ENCODE measurements around the gene RELCH.
"Not testable (repeated sequence)": the region's sequence is repeated elsewhere in the genome, so short reads cannot be mapped to it uniquely, and the experiment has no call there.

Gene RELCH

GRCh38 chr18:62186774-62187542 lies at the start of gene RELCH, which contains the start of gene PIGN:
TSS of gene RELCH (plus strand) at chr18:62187255. CDS start at chr18:62187506, 251 bp downstream.
TSS of gene PIGN (minus strand) at chr18:62187056. CDS start at chr18:62161353, 25,703 bp downstream.
- H3K4me3 ChIP-seq (ENCODE audit: low read depth, low read length), result peak within 1 kb of the TSS; percentile 97

DNA sequence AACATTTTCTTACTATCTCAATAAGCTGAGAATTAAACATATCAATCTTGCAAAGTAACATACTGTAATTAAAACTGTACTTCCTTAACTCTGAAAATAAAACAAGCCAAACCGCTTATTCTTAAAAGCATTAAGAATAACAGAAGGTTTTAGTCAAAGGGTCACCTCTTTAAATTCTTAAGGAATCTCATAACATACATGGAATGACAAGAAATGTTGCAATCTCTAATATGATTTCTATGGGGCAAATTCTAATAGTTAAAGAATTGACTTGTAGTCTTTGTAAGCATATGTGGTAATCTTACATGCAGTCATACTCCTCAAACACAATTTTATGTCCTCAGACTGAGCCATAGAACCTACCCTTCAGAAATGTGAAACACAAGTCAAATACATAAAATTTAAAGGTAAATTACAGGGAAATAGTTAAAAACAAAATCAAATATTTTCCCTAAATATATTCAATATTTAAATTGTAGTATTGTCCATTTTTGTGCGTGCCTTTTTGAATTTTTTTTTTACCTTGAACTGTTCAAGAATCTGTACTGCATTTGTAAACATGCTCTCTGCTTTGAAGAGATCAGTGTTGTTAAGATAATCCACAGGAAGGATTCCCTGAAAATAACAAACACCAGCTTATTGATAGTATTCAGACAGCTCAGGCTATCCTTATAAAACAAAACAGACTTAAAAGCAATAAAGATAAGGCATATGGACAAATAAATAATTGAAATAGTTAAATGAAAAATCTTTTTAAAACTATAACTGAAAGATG lies 48.4 kb upstream of the RELCH start:
- no peak overlapping the region for H3K4me3 ChIP-seq (ENCODE audit: low read depth, low read length)

DNA sequence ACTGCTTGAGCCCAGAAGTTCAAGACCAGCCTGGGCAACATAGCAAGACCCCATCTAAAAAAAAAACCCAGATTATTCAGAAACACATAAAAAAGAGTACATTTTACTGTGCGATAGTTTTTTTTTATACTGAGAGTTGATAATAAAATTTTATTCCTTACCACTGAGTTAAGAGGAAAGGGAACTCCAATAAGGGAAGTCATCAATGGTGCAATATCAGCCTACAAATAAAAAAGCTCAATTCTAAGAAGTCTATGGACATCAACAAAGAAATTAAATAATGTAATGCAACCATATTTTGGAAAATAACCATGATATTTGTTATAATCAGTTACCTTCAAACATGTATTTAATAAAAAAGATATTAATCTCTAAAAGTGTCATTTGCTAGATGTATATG lies 46.8 kb upstream of the RELCH start:
- no peak overlapping the region for H3K4me3 ChIP-seq (ENCODE audit: low read depth, low read length)

GRCh38 chr18:62144338-62144737 lies 42.7 kb upstream of the RELCH start:
- H3K4me3 ChIP-seq (ENCODE audit: low read depth, low read length), result no peak overlapping the region

- H3K4me3 ChIP-seq (ENCODE audit: low read depth, low read length), result no peak overlapping the region
These were observed 35.8 kb upstream of the RELCH start for GRCh38 chr18:62151068-62151771.

- H3K4me3 ChIP-seq (ENCODE audit: low read depth, low read length), result no peak overlapping the region
These were observed 34.2 kb upstream of the RELCH start for GRCh38 chr18:62152844-62153243.

DNA sequence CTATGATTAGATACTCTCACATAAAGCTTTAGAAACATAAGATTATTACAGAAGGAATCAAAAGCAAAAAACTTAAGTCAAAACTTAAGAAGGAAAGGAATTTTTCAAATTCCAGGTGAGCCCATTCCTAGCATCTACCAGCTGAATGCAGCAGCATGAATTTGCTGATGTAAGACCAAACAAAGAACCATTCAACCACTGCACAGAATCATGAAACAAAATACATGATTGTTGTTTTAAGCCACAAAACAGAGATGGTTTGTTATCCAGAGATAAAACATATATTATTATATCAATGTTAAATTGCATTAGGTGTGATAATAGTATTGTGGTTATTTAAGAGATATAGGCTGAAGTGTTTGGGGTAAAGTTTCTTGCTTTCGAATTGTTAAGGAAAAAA lies 29.2 kb upstream of the RELCH start:
- no peak overlapping the region for H3K4me3 ChIP-seq (ENCODE audit: low read depth, low read length)

GRCh38 chr18:62164310-62164709 lies 22.7 kb upstream of the RELCH start:
- no peak overlapping the region for H3K4me3 ChIP-seq (ENCODE audit: low read depth, low read length)

GRCh38 chr18:62164855-62165487 lies 22.1 kb upstream of the RELCH start:
- H3K4me3 ChIP-seq (ENCODE audit: low read depth, low read length), result no peak overlapping the region

GRCh38 chr18:62165583-62165982 lies 21.5 kb upstream of the RELCH start:
- no peak overlapping the region for H3K4me3 ChIP-seq (ENCODE audit: low read depth, low read length)

DNA sequence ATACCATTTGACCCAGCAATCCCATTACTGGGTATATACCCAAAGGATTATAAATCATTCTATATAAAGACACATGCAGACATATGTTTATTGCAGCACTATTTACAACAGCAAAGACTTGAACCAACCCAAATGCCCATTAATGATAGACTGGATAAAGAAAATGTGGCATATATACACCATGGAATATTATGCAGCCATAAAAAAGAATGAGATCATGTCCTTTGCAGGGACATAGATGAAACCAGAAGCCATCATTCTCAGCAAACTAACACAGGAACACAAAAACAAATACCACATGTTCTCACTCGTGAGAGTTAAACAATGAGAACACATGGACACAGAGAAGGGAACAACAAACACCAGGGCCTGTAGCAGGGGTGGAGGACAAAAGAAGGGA lies 20.5 kb upstream of the RELCH start:
- H3K4me3 ChIP-seq (ENCODE audit: low read depth, low read length), result not testable (repeated sequence)

GRCh38 chr18:62170857-62171256 lies 16.2 kb upstream of the RELCH start:
- no peak overlapping the region for H3K4me3 ChIP-seq (ENCODE audit: low read depth, low read length)

GRCh38 chr18:62172298-62172697 lies 14.8 kb upstream of the RELCH start:
- H3K4me3 ChIP-seq (ENCODE audit: low read depth, low read length), result no peak overlapping the region

DNA sequence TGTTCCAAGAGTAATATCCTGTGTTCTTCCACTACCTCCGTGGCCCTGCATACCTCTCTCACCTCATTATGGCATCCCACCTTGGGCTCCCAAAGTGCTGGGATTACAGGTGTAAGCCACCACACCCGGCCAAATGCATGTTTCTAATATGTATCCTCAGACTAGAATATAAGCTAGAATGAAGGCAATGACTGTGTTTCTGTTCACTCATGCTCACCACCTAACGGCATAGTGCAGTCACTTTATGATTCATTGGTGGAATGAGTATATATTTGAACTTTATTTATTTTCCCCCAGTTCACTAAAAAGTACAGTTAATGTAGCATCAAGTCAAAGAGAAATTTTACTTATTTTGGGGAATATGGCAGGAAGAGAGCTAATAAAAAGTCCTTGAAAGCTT lies 11.5 kb upstream of the RELCH start:
- no peak overlapping the region for H3K4me3 ChIP-seq (ENCODE audit: low read depth, low read length)

GRCh38 chr18:62177271-62177670 lies 9.8 kb upstream of the RELCH start:
- H3K4me3 ChIP-seq (ENCODE audit: low read depth, low read length), result no peak overlapping the region

GRCh38 chr18:62179213-62179612 lies 7.8 kb upstream of the RELCH start:
- no peak overlapping the region for H3K4me3 ChIP-seq (ENCODE audit: low read depth, low read length)

GRCh38 chr18:62182220-62182619 lies 4.8 kb upstream of the RELCH start:
- no peak overlapping the region for H3K4me3 ChIP-seq (ENCODE audit: low read depth, low read length)

DNA sequence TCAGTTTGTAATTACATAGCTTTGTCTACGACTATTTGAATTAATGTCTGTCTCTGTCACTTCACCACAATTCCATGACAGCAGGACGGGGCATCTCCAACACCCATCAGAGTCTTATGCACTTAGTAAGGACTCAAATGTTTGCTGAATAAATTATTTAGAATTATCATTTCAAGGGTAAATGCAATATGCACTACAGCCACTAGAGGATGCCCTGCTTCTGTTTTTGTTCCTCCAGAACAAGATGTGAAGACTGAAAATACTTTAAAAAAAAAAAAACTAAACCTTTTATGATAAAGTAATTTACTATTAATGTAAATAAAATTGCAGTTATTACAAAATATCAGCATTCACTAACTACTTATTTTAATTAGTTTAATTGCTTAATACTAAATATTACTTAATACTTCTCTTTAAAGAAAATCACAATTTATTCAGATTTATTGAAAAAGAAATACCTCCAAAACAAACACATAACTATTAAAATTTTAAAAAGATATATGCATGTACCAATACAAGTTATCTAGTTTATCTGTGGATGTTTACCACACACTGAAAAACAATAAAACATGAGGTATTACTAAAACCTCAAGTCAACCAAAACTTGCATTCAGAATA lies 3.4 kb upstream of the RELCH start:
- no peak overlapping the region for H3K4me3 ChIP-seq (ENCODE audit: low read depth, low read length)

GRCh38 chr18:62186499-62186773 lies 619 bp upstream of the RELCH start:
- peak overlapping the region; percentile 97 for H3K4me3 ChIP-seq (ENCODE audit: low read depth, low read length)

GRCh38 chr18:62187543-62188510 lies 772 bp downstream of the RELCH start:
- H3K4me3 ChIP-seq (ENCODE audit: low read depth, low read length), result peak overlapping the region; percentile 96

Data from iPS-11a (cell line).